NCI-H1048 (cell line): ENCODE results near the gene PARD3.

Experiments
- DNase-seq: peaks from one replicate; lab custom pipeline; 2025; lab: John Stamatoyannopoulos, UW

Gene PARD3

GRCh38 chr10:34494012-34494411 lies 321.1 kb downstream of the PARD3 start:
- DNase-seq: no peak

GRCh38 chr10:34492081-34492480 lies 323.0 kb downstream of the PARD3 start:
- DNase-seq: no peak

GRCh38 chr10:34491678-34492077 lies 323.4 kb downstream of the PARD3 start:
- no peak for DNase-seq

GRCh38 chr10:34489973-34490745 lies 324.9 kb downstream of the PARD3 start:
- no peak for DNase-seq

- DNase-seq: no peak
These were observed 325.7 kb downstream of the PARD3 start for GRCh38 chr10:34489411-34489810.

- no peak for DNase-seq
These were observed 326.5 kb downstream of the PARD3 start for GRCh38 chr10:34488476-34489130.

- DNase-seq: no peak
These were observed 329.1 kb downstream of the PARD3 start for GRCh38 chr10:34486008-34486407.

GRCh38 chr10:34484164-34484563 lies 330.9 kb downstream of the PARD3 start:
- DNase-seq: no peak

GRCh38 chr10:34480345-34480744 lies 334.8 kb downstream of the PARD3 start:
- DNase-seq: no peak

GRCh38 chr10:34479520-34480179 lies 335.4 kb downstream of the PARD3 start:
- no peak for DNase-seq

- DNase-seq: no peak
These were observed 337.8 kb downstream of the PARD3 start for GRCh38 chr10:34477249-34477648.

GRCh38 chr10:34476608-34477007 lies 338.5 kb downstream of the PARD3 start:
- DNase-seq: no peak

GRCh38 chr10:34475786-34476185 lies 339.3 kb downstream of the PARD3 start:
- DNase-seq: no peak

GRCh38 chr10:34475274-34475646 lies 339.8 kb downstream of the PARD3 start:
- DNase-seq: no peak

GRCh38 chr10:34474555-34475273 lies 340.4 kb downstream of the PARD3 start:
- DNase-seq: no peak

- DNase-seq: no peak
These were observed 341.1 kb downstream of the PARD3 start for GRCh38 chr10:34474009-34474376.

GRCh38 chr10:34473174-34474008 lies 341.7 kb downstream of the PARD3 start:
- no peak for DNase-seq

- DNase-seq: no peak
These were observed 344.8 kb downstream of the PARD3 start for GRCh38 chr10:34470307-34470706.

- DNase-seq: no peak
These were observed 345.6 kb downstream of the PARD3 start for GRCh38 chr10:34469446-34469845.

GRCh38 chr10:34467902-34468301 lies 347.2 kb downstream of the PARD3 start:
- no peak for DNase-seq

GRCh38 chr10:34467364-34467763 lies 347.7 kb downstream of the PARD3 start:
- no peak for DNase-seq

GRCh38 chr10:34465678-34466077 lies 349.4 kb downstream of the PARD3 start:
- DNase-seq: no peak
